ENCODE data around the gene DSC3. TPM values are rescaled to one million over a fixed set of nuclear protein-coding genes. Genes with fewer than 3 reads are reported as not detected.

The DSC3 gene
- total RNA-seq, 1 donor from 2014 or later = not detected

DNA sequence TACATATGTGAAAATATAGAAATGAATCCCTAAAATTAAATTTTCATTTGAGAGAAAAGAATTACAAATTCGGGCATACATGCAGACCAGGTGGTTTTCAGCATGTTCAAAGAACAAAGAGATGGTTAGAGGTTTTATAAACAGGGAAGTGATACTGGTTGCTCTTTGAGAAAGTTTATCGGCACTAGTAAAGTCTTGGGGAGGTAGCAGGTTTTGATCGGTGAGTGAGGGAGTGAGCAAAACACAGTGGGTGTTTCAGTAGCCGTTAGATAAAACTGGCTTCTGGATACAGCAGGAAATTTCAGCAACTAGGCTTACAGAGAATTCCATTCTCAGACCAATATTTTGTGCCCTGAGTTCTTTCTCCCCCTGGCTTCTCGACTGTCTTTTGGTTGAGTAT, 51.1 kb downstream of the DSC3 start:
- Mint-ChIP-seq H3K27me3 (no peaks in the 10 kb centered on the region), H3K27ac (no peak overlapping the region), H3K9me3 (peaks cover 2% of the 10 kb centered on the region), H3K4me1 (no peaks in the 10 kb centered on the region), H3K4me3 (no peak overlapping the region), H3K36me3 (ENCODE audit: low read depth) (no peaks in the 10 kb centered on the region)
- TF ChIP-seq, protein P1, sequence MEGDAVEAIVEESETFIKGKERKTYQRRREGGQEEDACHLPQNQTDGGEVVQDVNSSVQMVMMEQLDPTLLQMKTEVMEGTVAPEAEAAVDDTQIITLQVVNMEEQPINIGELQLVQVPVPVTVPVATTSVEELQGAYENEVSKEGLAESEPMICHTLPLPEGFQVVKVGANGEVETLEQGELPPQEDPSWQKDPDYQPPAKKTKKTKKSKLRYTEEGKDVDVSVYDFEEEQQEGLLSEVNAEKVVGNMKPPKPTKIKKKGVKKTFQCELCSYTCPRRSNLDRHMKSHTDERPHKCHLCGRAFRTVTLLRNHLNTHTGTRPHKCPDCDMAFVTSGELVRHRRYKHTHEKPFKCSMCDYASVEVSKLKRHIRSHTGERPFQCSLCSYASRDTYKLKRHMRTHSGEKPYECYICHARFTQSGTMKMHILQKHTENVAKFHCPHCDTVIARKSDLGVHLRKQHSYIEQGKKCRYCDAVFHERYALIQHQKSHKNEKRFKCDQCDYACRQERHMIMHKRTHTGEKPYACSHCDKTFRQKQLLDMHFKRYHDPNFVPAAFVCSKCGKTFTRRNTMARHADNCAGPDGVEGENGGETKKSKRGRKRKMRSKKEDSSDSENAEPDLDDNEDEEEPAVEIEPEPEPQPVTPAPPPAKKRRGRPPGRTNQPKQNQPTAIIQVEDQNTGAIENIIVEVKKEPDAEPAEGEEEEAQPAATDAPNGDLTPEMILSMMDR (IDR thresholded peaks at IDR 0.05) = no peak
- intact Hi-C loops (cut with micrococcal nuclease) = no loop called here
- POLR2A ChIA-PET = no interaction called here
- CTCF ChIA-PET = no interaction called here
- ATAC-seq (ENCODE audit: low read depth) (no peak), DNase-seq (no peak)

DNA sequence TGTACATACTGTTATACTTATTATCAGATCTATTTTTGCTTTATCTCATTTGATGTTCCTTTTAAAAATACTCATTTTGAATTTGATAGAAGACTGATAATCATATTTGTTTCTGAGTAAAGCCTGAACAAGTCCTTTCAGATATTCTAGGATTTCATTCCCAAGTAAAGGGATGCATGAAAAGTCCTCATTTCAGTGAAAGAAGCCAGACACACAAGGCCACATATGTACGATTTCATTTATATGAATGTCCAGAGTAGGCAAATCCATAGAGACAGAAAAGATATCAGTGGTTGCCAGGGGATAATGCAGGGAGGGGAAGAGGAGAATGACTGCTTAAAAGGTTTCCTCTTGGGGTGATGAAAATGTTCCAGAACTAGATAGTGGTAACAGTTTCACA, 53.4 kb downstream of the DSC3 start:
- no peak overlapping the region for H3K4me3 Mint-ChIP-seq
- no peak overlapping the region for H3K27ac Mint-ChIP-seq
- intact Hi-C loops (cut with micrococcal nuclease) = no loop called here
- peaks cover 2% of the 10 kb centered on the region for H3K9me3 Mint-ChIP-seq
- no peak for DNase-seq
- ChIA-PET POLR2A (no interaction called here), CTCF (no interaction called here)
- ATAC-seq (ENCODE audit: low read depth) = no peak
- no peaks in the 10 kb centered on the region for H3K27me3 Mint-ChIP-seq
- TF ChIP-seq, protein P1 (IDR thresholded peaks at IDR 0.05) = no peak
- no peaks in the 10 kb centered on the region for H3K4me1 Mint-ChIP-seq
- no peaks in the 10 kb centered on the region for H3K36me3 Mint-ChIP-seq (ENCODE audit: low read depth)

DNA sequence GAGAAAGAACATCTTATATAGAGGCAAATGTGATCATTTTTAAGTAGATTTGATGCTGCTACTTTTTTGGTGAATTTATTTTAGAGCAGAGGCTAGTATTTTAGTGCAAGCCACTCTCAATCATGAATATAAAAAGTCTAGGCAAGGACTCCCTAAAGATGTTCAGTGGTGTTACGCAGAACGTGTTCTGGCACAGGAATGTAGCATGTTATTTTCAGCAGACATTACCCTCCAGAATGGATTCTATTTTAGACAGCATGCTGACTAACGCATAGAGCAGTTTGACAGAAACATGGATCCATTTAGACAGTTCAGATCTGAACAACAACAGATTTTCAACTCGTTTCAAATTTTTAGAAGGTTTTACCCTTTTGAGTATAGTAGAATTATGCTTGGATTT, 54.1 kb downstream of the DSC3 start:
- ChIA-PET CTCF (no interaction called here), POLR2A (no interaction called here)
- H3K27me3 Mint-ChIP-seq = no peaks in the 10 kb centered on the region
- peaks cover 2% of the 10 kb centered on the region for H3K9me3 Mint-ChIP-seq
- ATAC-seq (ENCODE audit: low read depth) (no peak), DNase-seq (no peak)
- H3K4me1 Mint-ChIP-seq = no peaks in the 10 kb centered on the region
- no peak overlapping the region for H3K27ac Mint-ChIP-seq
- TF ChIP-seq, protein P1 (IDR thresholded peaks at IDR 0.05) = no peak
- intact Hi-C loops (cut with micrococcal nuclease) = no loop called here
- H3K36me3 Mint-ChIP-seq (ENCODE audit: low read depth) = no peaks in the 10 kb centered on the region
- no peak overlapping the region for H3K4me3 Mint-ChIP-seq

DNA sequence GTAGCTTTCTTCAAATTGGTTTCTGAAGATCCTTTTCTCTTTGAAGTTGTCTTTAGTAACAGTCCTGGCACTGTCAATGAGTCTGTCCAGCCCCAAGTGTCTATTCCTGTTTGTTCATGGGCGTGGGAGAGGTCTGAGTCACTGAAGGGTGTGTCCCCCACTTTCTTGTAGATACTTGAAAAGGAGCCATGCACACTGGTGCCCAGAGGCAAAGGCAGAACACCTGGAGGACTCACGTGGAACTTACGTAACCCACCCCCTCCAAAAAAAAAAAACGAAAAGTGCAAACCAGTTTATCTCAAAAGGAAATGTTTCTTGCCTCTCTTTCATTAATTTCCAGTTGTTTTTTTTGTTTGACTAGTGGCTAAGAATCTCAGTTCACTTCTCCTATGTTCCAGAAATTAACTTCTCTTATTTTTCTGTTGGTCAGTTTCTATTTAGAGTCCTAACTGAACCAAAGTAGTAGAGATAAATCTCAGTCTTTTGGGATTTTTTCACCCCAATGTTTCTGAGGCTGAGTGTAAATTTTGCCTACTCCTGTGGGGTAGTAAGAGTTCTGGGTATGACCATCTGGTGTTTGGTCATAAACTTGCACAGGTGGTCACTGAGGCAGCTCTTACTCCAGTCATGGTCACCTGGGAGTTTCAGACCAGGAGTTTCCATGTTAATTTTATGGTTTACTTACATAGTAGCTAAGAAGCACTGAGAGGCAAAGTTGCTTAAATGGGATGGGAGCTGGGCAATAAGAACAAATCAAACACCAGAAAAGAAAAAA, 54.9 kb downstream of the DSC3 start:
- intact Hi-C loops (cut with micrococcal nuclease) = no loop called here
- POLR2A ChIA-PET = no interaction called here
- no peak for DNase-seq
- H3K9me3 Mint-ChIP-seq = peaks cover 2% of the 10 kb centered on the region
- no peak for ATAC-seq (ENCODE audit: low read depth)
- H3K27me3 Mint-ChIP-seq = no peaks in the 10 kb centered on the region
- H3K27ac Mint-ChIP-seq = no peak overlapping the region
- TF ChIP-seq, protein P1 (IDR thresholded peaks at IDR 0.05) = no peak
- H3K36me3 Mint-ChIP-seq (ENCODE audit: low read depth) = no peaks in the 10 kb centered on the region
- CTCF ChIA-PET = no interaction called here
- H3K4me3 Mint-ChIP-seq = no peak overlapping the region
- H3K4me1 Mint-ChIP-seq = no peaks in the 10 kb centered on the region

DNA sequence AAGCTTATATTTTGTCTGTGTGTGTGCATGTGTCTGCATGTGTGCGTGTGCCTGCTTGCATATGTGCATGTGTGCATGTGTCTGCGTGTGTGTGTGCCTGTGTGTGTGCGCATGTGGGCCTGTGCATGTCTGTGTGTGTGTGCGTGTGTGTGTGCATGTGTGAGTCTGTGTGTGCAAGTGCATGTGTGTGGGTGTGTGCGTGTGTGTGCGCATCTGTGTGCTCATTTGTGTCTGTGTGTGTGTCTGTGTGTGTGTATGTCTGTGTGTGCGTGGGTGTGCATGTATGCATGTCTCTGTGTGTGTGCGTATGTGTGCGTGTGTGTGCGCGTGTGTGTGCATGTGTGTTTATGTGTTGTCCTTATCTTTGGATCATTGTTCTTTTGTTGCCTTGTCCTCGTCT, 56.8 kb downstream of the DSC3 start:
- ATAC-seq (ENCODE audit: low read depth) (no peak), DNase-seq (no peak)
- H3K27me3 Mint-ChIP-seq = no peaks in the 10 kb centered on the region
- no peak overlapping the region for H3K27ac Mint-ChIP-seq
- H3K4me1 Mint-ChIP-seq = no peaks in the 10 kb centered on the region
- H3K4me3 Mint-ChIP-seq = no peak overlapping the region
- H3K36me3 Mint-ChIP-seq (ENCODE audit: low read depth) = no peaks in the 10 kb centered on the region
- TF ChIP-seq, protein P1 (IDR thresholded peaks at IDR 0.05) = no peak
- CTCF ChIA-PET = no interaction called here
- POLR2A ChIA-PET = no interaction called here
- intact Hi-C loops (cut with micrococcal nuclease) = no loop called here
- no peaks in the 10 kb centered on the region for H3K9me3 Mint-ChIP-seq

Data from activated B cell treated with CpG ODN at 0.5 μM for 24 hours (primary cell).